Uterus (tissue), 4 donors: ENCODE results near the gene ITGB8. TPM values are rescaled to one million over a fixed set of nuclear protein-coding genes. Genes with fewer than 3 reads are reported as not detected.

ENCODE experiments used
- DNase-seq, 2 donors: peaks; one replicate each; pipeline ENCODE4 v3.0.0-alpha.2; 2019 to 2020
- H3K27ac ChIP-seq, 2 donors: fragments of 200-600 bp; sonication (generic); 1 replicate in 1 of 2; 2 replicates in 1 of 2; pipeline ENCODE4 v1.5.1; 2016 to 2018
- H3K27me3 ChIP-seq, 2 donors: fragments of 200-600 bp; sonication (generic); one replicate each; pipeline ENCODE4 v1.5.1; 2018 to 2019; ENCODE audit warnings: control low read depth in 1 of 2
- H3K36me3 ChIP-seq, 2 donors: fragments of 200-600 bp; sonication (generic); one replicate each; pipeline ENCODE4 v1.5.1; 2019; ENCODE audit warnings: control low read depth in 1 of 2
- H3K4me1 ChIP-seq, 2 donors: fragments of 200-600 bp; sonication (generic); one replicate each; pipeline ENCODE4 v1.5.1; 2018 to 2019; ENCODE audit warnings: control low read depth in 1 of 2
- H3K4me3 ChIP-seq, 2 donors: fragments of 200-600 bp; sonication (generic); 1 replicate in 1 of 2; 2 replicates in 1 of 2; pipeline ENCODE4 v1.5.1; 2018 to 2019; ENCODE audit warnings: mild to moderate bottlenecking in 1 of 2
- H3K9me3 ChIP-seq, 2 donors: fragments of 200-600 bp; sonication (generic); one replicate each; pipeline ENCODE4 v1.5.1; 2019; ENCODE audit warnings: control low read depth in 1 of 2
- POLR2A ChIP-seq, 2 donors: fragments of 450-650 bp; IDR thresholded peaks; one replicate each; pipeline ENCODE4 v1.6.1; 2016; ENCODE audit warnings: antibody characterized with exemption in 2 of 2, mild to moderate bottlenecking in 1 of 2, moderate library complexity in 1 of 2
- intact Hi-C: fragments of 100-400 bp; cut with DNase I; formaldehyde crosslinking; loops from one replicate; pipeline ENCODE4 v1.15.1; 2023; ENCODE audit warnings: low total_unique reads
- total RNA-seq, 4 donors: library from RNA; depleted of rRNA in 3 of 4; stranded (reverse); fragments of >200 nt in 3 of 4; gene quantifications; one replicate each; pipeline versions ENCODE4 v1.1.0 to v1.2.4, GENCODE V29; 2014 to 2023
- TF ChIP-seq, protein P1 (sequence below), 4 experiments: fragments of 200-600 bp in 2 of 4; fragments of 450-650 bp in 2 of 4; sonication (generic) in 2 of 4; IDR thresholded peaks; one replicate each; pipeline ENCODE4 v1.5.1; 2016 to 2019; ENCODE audit warnings: antibody characterized with exemption in 4 of 4, mild to moderate bottlenecking in 2 of 4, moderate library complexity in 1 of 4
- donor health status: DM: yes; HTN: yes; CAD: no.

The ITGB8 gene
- total RNA-seq, 4 donors from 2014 or later = 9.1 to 74.8 (median 27.6) TPM

DNA sequence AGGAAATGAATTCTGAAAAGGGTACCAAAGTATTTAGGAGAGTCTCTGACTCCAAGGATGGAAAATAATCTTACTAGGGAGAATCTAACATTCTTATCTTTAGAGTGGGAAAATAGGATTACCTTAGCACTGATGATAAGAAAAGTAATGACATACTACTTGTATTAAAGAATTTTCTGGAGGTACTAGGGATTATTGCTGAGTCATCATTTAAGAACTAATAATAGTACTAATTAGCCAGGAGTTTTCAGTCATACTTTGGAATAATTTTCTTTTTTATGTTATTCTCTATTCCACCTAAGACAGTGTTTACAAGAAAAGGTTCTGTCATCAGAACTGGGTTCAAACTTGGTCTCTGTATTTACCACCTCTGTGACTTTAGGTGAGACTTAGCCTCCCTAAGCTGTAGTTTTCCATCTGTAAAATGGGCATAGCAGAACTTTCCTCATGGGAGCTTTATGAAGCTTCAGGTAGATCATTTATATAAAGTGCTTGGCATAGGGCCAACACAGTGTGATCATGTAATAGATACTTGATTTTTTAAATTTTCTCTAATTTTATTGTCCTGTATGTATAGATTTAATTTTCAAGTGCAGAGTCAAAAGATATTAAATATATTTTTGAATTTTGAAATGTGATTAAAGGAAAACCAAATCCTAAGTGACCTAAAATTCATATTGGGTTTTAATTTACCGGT, 20.4 kb downstream of the ITGB8 start:
- peak overlapping the region; percentile 54 to 56 for H3K27ac ChIP-seq
- no peaks in the 10 kb centered on the region for H3K9me3 ChIP-seq
- no peaks in the 10 kb centered on the region for H3K4me1 ChIP-seq
- H3K27me3 ChIP-seq = no peaks in the 10 kb centered on the region
- TF ChIP-seq POLR2A (IDR thresholded peaks at IDR 0.05) = no peak
- TF ChIP-seq, protein P1, sequence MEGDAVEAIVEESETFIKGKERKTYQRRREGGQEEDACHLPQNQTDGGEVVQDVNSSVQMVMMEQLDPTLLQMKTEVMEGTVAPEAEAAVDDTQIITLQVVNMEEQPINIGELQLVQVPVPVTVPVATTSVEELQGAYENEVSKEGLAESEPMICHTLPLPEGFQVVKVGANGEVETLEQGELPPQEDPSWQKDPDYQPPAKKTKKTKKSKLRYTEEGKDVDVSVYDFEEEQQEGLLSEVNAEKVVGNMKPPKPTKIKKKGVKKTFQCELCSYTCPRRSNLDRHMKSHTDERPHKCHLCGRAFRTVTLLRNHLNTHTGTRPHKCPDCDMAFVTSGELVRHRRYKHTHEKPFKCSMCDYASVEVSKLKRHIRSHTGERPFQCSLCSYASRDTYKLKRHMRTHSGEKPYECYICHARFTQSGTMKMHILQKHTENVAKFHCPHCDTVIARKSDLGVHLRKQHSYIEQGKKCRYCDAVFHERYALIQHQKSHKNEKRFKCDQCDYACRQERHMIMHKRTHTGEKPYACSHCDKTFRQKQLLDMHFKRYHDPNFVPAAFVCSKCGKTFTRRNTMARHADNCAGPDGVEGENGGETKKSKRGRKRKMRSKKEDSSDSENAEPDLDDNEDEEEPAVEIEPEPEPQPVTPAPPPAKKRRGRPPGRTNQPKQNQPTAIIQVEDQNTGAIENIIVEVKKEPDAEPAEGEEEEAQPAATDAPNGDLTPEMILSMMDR (IDR thresholded peaks at IDR 0.05) = no peak
- intact Hi-C loops = no loop called here
- no peaks in the 10 kb centered on the region for H3K36me3 ChIP-seq
- no peak overlapping the region for H3K4me3 ChIP-seq
- DNase-seq = no peak

- no peaks in the 10 kb centered on the region for H3K4me1 ChIP-seq
- no peaks in the 10 kb centered on the region for H3K36me3 ChIP-seq
- intact Hi-C loops = no loop called here
- no peaks in the 10 kb centered on the region for H3K27me3 ChIP-seq
- H3K4me3 ChIP-seq = no peak overlapping the region
- no peaks in the 10 kb centered on the region for H3K9me3 ChIP-seq
- peak overlapping the region; percentile 54 to 56 for H3K27ac ChIP-seq
- no peak for DNase-seq
- TF ChIP-seq, protein P1 (IDR thresholded peaks at IDR 0.05) = no peak
- TF ChIP-seq POLR2A (IDR thresholded peaks at IDR 0.05) = no peak
Measured at GRCh38 chr7:20351901-20352300, 21.2 kb downstream of the ITGB8 start.

DNA sequence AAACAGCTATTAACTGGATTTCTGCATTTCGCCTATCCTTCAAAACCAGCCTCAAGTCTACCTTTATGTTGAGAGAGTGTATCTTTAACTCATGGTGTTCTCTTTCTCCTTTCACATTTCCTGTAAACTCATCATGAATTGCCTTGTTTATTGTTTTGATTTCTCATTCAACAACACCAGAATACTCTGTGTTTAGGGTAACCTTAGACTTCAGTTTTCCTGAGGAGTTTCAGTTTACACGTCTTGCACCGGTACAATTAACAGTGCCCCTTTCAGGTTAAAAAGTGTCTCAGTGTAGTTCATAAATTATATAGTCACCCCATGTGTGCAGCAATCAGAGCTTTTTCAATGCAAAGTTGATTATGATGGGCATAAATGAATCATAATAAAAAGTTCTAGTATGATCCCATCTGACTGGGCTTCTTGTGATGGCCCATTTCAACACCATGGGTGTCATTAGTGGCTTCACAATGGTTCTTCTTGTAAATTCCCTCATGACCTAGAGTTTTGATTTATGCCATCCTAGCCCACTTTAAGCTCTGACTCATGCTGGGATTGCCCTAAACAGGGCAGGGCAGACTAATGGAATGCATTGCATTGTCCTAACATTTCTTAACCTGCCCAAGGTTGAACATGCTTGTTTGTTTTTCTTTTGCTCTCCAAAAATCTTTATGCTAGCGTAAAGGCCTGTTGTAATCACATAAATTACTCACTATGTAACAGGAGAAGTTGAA, 22.0 kb downstream of the ITGB8 start:
- TF ChIP-seq, protein P1 (IDR thresholded peaks at IDR 0.05) = no peak
- TF ChIP-seq POLR2A (IDR thresholded peaks at IDR 0.05) = no peak
- no peak for DNase-seq
- Histone ChIP-seq H3K4me1 (no peaks in the 10 kb centered on the region), H3K27me3 (no peaks in the 10 kb centered on the region), H3K36me3 (no peaks in the 10 kb centered on the region), H3K27ac (peak overlapping the region; percentile 54 to 56), H3K4me3 (no peak overlapping the region), H3K9me3 (no peaks in the 10 kb centered on the region)
- intact Hi-C loops = no loop called here

DNA sequence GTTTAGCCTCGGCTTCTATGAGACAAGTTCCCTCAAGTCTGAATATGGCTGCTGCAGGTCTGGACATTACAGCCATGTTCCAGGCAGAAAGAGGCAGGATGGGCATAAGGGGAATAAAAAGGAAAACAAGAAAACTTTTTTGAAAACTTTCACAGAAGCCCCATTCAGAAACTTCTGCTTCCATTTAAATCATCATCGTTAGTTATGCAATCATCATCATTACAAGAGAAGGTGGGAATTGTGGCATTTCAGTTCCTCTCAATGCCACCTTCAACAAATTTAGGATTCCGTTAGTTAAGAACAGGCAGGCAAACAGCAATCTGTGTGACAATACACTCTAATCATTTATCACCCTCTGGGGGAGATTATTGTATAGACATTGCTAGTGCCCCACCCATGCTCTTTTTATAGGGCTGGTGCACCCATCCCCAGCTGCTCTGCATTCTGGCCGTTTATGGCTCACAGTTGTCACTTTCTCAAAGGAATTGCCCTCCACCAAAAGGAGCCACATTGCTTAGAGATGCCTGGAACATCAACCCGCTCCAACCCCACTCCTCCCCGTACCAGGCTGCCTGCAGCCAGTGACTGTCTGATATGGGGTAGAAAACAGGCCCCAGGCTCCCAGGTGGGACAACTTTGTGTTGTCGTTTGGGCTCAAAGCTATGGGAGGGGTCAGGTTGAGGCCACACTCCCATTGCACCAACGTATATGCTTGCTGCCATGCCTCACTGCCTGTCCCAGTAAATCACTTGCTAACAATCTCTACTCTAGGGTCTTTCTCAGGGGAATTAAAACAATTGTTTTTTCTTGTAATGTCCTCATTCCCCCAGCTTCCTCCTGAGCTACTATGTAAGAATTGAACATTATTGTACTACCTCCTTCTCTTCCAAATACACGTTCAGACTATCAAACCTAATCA, 24.2 kb downstream of the ITGB8 start:
- Histone ChIP-seq H3K4me3 (no peak overlapping the region), H3K36me3 (no peaks in the 10 kb centered on the region), H3K27me3 (no peaks in the 10 kb centered on the region), H3K27ac (peak overlapping the region in 1 of 2 donors; percentile 18), H3K4me1 (no peaks in the 10 kb centered on the region), H3K9me3 (no peaks in the 10 kb centered on the region)
- intact Hi-C loops = no loop called here
- TF ChIP-seq POLR2A (IDR thresholded peaks at IDR 0.05) = no peak
- TF ChIP-seq, protein P1 (IDR thresholded peaks at IDR 0.05) = no peak
- no peak for DNase-seq
